IPS-15b (cell line): ENCODE data around the gene RAB35.
A peak's percentile ranks its signal among the peaks of the same experiment; 100 is the strongest.

ENCODE experiments used
- H3K27me3 ChIP-seq: one replicate; pipeline ENCODE4 v1.6.1; 2013; ENCODE audit warnings: low read length; ENCODE audit not compliant: control insufficient read depth, insufficient read depth
- H3K36me3 ChIP-seq: one replicate; pipeline ENCODE4 v1.6.1; 2013; ENCODE audit warnings: low read length; ENCODE audit not compliant: control insufficient read depth, insufficient read depth
- H3K4me1 ChIP-seq: one replicate; pipeline ENCODE4 v1.6.1; 2013; ENCODE audit warnings: mild to moderate bottlenecking, low read length; ENCODE audit not compliant: control insufficient read depth, insufficient read depth
- H3K4me3 ChIP-seq: one replicate; pipeline ENCODE4 v1.5.1; 2013; ENCODE audit warnings: low read depth, low read length
- H3K9ac ChIP-seq: one replicate; pipeline ENCODE4 v1.6.1; 2013; ENCODE audit warnings: low read depth, mild to moderate bottlenecking, low read length
- H3K9me3 ChIP-seq: one replicate; pipeline ENCODE4 v1.6.1; 2013; ENCODE audit warnings: mild to moderate bottlenecking, low read length; ENCODE audit not compliant: control insufficient read depth, insufficient read depth

Gene RAB35

GRCh38 chr12:120091371-120092090, 25.0 kb downstream of the RAB35 start:
- no peaks in the 10 kb centered on the region for H3K27me3 ChIP-seq
- no peak overlapping the region for H3K9ac ChIP-seq
- H3K9me3 ChIP-seq = no peaks in the 10 kb centered on the region
- no peak overlapping the region for H3K4me3 ChIP-seq
- H3K36me3 ChIP-seq = peaks cover 4% of the 10 kb centered on the region
- H3K4me1 ChIP-seq = peaks cover 8% of the 10 kb centered on the region

GRCh38 chr12:120090626-120091295, 25.8 kb downstream of the RAB35 start:
- H3K4me1 ChIP-seq = peaks cover 12% of the 10 kb centered on the region
- no peak overlapping the region for H3K9ac ChIP-seq
- H3K9me3 ChIP-seq = no peaks in the 10 kb centered on the region
- H3K36me3 ChIP-seq = peaks cover 3% of the 10 kb centered on the region
- H3K4me3 ChIP-seq = no peak overlapping the region
- H3K27me3 ChIP-seq = no peaks in the 10 kb centered on the region

- no peak overlapping the region for H3K4me3 ChIP-seq
- H3K27me3 ChIP-seq = no peaks in the 10 kb centered on the region
- no peak overlapping the region for H3K9ac ChIP-seq
- no peaks in the 10 kb centered on the region for H3K9me3 ChIP-seq
- peaks cover 3% of the 10 kb centered on the region for H3K36me3 ChIP-seq
- H3K4me1 ChIP-seq = peaks cover 12% of the 10 kb centered on the region
These were observed 26.3 kb downstream of the RAB35 start for GRCh38 chr12:120090206-120090605.

DNA sequence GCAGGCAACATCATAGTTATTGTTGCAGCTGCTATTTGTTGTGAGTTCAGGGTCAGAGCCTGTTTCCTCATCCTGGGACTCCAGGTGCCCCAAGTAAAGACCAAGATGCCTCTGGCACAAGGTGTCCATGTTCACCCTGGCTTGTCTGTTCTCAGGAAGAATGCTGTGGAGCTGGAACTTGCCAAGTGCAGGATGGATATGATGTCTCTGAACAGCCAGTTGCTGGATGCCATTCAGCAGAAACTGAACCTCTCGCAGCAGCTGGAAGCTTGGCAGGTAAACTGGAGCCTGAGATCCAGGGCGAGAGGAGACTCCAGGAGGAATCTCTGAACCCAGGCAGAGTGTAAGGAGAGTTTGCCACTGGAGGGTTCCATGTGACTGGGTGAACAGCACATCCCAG, 26.8 kb downstream of the RAB35 start:
- Histone ChIP-seq H3K9me3 (no peaks in the 10 kb centered on the region), H3K4me3 (no peak overlapping the region), H3K4me1 (peaks cover 12% of the 10 kb centered on the region), H3K27me3 (no peaks in the 10 kb centered on the region), H3K36me3 (peaks cover 3% of the 10 kb centered on the region), H3K9ac (no peak overlapping the region)

DNA sequence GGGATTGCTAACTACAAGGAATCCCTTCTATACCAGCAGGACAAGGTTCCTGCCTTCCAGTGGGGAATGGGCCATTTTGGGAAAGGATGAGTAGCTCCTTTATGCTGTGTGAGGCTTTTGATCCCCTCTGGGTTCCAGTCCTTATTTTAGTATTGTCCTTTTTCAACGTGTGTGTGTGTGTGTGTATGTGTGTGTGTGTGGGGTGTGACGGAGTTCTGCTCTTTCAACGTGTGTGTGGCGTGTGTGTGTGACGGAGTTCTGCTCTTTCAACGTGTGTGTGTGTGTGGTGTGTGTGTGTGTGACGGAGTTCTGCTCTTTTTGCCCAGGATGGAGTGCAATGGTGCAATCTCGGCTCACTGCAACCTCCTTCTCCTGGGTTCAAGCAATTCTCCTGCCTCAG, 27.4 kb downstream of the RAB35 start:
- H3K36me3 ChIP-seq = peaks cover 3% of the 10 kb centered on the region
- no peak overlapping the region for H3K4me3 ChIP-seq
- peaks cover 9% of the 10 kb centered on the region for H3K4me1 ChIP-seq
- H3K27me3 ChIP-seq = no peaks in the 10 kb centered on the region
- no peak overlapping the region for H3K9ac ChIP-seq
- H3K9me3 ChIP-seq = no peaks in the 10 kb centered on the region

DNA sequence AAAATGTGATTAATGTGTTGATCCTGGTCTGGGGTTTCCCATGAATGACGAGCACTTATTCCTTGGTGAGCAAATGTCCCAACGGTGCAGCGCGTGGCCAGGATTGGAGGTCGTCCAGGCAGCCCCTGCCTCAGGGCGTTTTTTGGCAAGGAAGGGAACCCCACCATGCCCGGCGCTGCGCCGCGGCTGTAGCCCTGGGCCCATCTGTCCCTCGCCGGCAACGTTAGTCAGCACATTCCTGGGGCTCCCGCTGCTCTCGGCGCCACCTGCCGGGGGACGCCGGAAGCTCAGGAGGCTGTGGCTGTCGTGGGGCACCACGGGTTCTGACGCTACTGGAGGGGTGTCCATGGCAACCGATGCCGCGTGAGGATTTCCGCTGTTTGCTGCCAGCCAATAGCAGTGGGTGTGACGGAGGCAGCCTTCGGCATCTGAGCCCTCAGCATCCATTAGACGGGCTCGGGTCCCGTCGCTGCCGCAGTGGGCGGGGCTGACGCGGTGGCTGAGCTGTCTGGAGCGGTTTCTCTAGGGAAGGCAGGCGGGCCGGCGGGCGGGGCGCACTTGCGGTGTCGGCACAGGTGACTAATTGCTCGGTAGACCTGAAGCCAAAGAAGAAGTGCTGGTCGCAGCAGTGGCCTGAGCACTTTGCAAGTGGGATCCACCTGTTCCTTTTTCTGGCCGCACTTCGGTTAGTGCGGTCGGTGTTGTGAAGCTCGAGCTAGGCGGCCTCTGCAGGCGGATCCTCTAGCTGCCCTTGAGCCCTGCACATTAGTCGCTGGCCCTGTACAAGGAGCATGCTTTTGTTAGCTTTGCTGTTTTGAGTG, 29.5 kb downstream of the RAB35 start:
- Histone ChIP-seq H3K27me3 (no peaks in the 10 kb centered on the region), H3K36me3 (no peaks in the 10 kb centered on the region), H3K9ac (peak overlapping the region; percentile 76), H3K4me3 (peak overlapping the region; percentile 58), H3K4me1 (peaks cover 9% of the 10 kb centered on the region), H3K9me3 (no peaks in the 10 kb centered on the region)

GRCh38 chr12:120085920-120086645, 30.5 kb downstream of the RAB35 start:
- Histone ChIP-seq H3K4me3 (no peak overlapping the region), H3K27me3 (no peaks in the 10 kb centered on the region), H3K9ac (no peak overlapping the region), H3K4me1 (peaks cover 9% of the 10 kb centered on the region), H3K36me3 (no peaks in the 10 kb centered on the region), H3K9me3 (no peaks in the 10 kb centered on the region)

GRCh38 chr12:120081641-120082040, 34.9 kb downstream of the RAB35 start:
- Histone ChIP-seq H3K4me3 (no peak overlapping the region), H3K27me3 (no peaks in the 10 kb centered on the region), H3K4me1 (peaks cover 9% of the 10 kb centered on the region), H3K9ac (no peak overlapping the region), H3K36me3 (no peaks in the 10 kb centered on the region), H3K9me3 (no peaks in the 10 kb centered on the region)

GRCh38 chr12:120079411-120080400, 36.8 kb downstream of the RAB35 start:
- no peak overlapping the region for H3K4me3 ChIP-seq
- H3K4me1 ChIP-seq = peaks cover 4% of the 10 kb centered on the region
- H3K9ac ChIP-seq = no peak overlapping the region

GRCh38 chr12:120078868-120079267, 37.7 kb downstream of the RAB35 start:
- no peaks in the 10 kb centered on the region for H3K27me3 ChIP-seq
- H3K36me3 ChIP-seq = no peaks in the 10 kb centered on the region
- H3K4me3 ChIP-seq = no peak overlapping the region
- H3K4me1 ChIP-seq = peaks cover 4% of the 10 kb centered on the region
- H3K9ac ChIP-seq = no peak overlapping the region
- no peaks in the 10 kb centered on the region for H3K9me3 ChIP-seq

More at GRCh38 chr12:120079411-120080400, 36.8 kb downstream of the RAB35 start:
- H3K36me3 ChIP-seq = no peaks in the 10 kb centered on the region
- no peaks in the 10 kb centered on the region for H3K9me3 ChIP-seq
- no peaks in the 10 kb centered on the region for H3K27me3 ChIP-seq
